Measurements from ENCODE around the gene RECQL5. TPM values are rescaled to one million over a fixed set of nuclear protein-coding genes. Genes with fewer than 3 reads are reported as not detected.

RECQL5 gene
- total RNA-seq, 2 donors from 2014 or later = 14.5 to 14.8 TPM

- intact Hi-C loops (cut with DNase I) = no loop called here
- no peak for DNase-seq (ENCODE audit: low spot score)
Measured at GRCh38 chr17:75624714-75625345, 42.1 kb downstream of the RECQL5 start.

DNA sequence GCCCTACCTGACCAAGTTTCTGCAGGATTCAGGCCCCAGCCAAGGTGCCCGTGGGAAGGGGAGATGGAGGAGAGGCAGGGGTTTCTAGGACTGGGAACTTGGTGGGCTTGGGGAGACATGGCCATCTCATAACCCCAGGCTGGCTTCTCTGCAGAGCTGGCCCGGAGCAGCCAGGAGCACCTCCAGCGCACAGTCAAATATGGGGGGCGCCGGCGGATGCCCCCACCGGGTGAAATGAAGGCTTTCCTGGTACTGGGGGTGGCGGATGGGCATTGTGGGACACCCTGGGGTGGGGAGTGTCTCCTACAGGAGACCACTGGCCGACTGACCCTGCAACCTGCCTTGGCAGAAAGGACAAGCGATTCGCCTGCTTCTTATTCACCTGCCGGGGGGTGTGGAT lies 42.9 kb downstream of the RECQL5 start:
- intact Hi-C loops (cut with DNase I) = no loop called here
- no peak for DNase-seq (ENCODE audit: low spot score)

DNA sequence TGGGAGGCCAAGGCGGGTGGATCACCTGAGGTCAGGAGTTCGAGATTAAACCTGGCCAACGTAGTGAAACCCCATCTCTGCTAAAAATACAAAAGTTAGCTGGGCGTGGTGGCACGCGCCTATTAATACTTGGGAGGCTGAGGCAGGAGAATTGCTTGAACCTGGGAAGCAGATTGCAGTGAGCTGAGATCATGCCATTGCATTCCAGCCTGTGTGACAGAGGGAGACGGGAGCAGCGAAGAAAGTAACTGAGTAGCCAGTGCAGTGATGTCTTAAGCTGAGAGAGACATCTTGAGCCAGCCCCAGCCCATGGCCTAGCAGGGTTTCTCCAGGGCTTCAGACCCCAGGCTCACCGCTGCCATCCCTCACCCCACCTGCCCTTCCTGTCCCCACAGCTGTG lies 43.6 kb downstream of the RECQL5 start:
- no peak for DNase-seq (ENCODE audit: low spot score)
- intact Hi-C loops (cut with DNase I) = no loop called here

GRCh38 chr17:75622771-75623273 lies 44.1 kb downstream of the RECQL5 start:
- intact Hi-C loops (cut with DNase I) = no loop called here
- no peak for DNase-seq (ENCODE audit: low spot score)

GRCh38 chr17:75622076-75622475 lies 44.9 kb downstream of the RECQL5 start:
- no peak for DNase-seq (ENCODE audit: low spot score)
- intact Hi-C loops (cut with DNase I) = no loop called here

DNA sequence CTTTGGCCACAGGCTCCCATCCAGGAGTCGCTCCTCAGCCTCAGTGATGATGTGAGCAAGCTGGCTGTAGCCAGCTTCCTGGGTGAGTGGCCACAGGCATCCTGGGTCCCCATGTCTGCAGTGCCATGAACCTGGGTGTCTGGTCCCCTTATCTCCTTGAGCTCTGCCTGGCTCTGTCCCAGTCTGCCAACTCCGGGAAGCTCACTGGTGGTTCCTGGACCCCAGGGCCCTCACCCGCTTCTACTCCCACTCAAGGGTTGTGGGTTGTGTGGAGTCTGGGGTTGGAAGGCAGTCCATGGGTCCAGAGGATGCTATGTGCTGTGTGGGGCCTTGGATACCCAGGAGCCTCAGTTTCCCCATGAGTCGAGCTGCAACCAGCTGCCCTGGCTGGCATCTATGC lies 45.5 kb downstream of the RECQL5 start:
- no peak for DNase-seq (ENCODE audit: low spot score)
- intact Hi-C loops (cut with DNase I) = no loop called here

GRCh38 chr17:75619506-75620431 lies 47.2 kb downstream of the RECQL5 start:
- intact Hi-C loops (cut with DNase I) = no loop called here

DNA sequence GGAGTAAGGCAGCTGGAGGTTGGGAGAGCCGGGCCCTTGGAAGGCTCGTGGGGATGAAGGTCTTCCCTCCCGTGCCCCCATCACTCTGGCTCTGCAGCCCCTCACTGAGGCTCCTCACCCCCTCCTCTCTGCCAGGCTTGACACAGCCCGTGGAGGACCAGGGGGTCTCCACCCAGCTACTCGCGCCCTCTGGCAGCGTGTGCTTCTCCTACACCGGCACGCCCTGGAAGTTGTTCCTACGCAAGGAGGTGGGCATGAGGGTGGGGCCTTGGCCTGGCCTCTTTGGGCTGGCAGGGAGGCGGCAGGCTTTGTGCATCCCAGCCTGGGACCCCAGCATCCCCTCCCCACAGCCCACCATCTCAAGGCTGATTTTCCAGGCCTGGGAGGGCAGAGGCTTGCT lies 49.3 kb downstream of the RECQL5 start:
- DNase-seq (ENCODE audit: low spot score) = no peak
- intact Hi-C loops (cut with DNase I) = no loop called here

More at GRCh38 chr17:75619506-75620431, 47.2 kb downstream of the RECQL5 start:
- no peak for DNase-seq (ENCODE audit: low spot score)

DNA sequence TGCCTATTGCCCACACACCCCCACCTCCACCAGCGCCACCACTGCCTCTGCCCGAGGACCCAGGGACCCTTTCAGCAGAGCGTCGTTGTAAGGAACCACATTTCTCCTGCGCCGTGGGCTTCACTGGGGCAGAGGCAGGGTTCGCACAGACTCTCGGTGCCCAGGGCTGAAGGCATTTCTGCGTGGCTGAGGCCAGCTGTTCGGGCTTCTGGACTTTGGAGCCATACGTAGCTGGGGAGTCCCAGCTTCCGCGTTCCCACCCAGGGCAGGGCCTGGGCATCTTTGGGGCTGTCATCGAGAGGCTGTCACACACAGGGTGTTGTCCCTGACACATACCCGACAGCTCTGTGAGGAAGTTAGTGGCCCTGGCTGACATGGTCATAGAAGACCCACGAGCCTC lies 49.7 kb downstream of the RECQL5 start:
- DNase-seq (ENCODE audit: low spot score) = no peak
- intact Hi-C loops (cut with DNase I) = no loop called here

GRCh38 chr17:75616521-75617122 lies 50.3 kb downstream of the RECQL5 start:
- intact Hi-C loops (cut with DNase I) = no loop called here
- DNase-seq (ENCODE audit: low spot score) = no peak

- DNase-seq (ENCODE audit: low spot score) = no peak
- intact Hi-C loops (cut with DNase I) = no loop called here
Measured at GRCh38 chr17:75615301-75615700, 51.7 kb downstream of the RECQL5 start.

GRCh38 chr17:75614556-75615270 lies 52.2 kb downstream of the RECQL5 start:
- no peak for DNase-seq (ENCODE audit: low spot score)
- intact Hi-C loops (cut with DNase I) = no loop called here

GRCh38 chr17:75614006-75614405 lies 52.9 kb downstream of the RECQL5 start:
- intact Hi-C loops (cut with DNase I) = no loop called here
- no peak for DNase-seq (ENCODE audit: low spot score)

GRCh38 chr17:75612906-75613626 lies 53.9 kb downstream of the RECQL5 start:
- intact Hi-C loops (cut with DNase I) = no loop called here
- no peak for DNase-seq (ENCODE audit: low spot score)

DNA sequence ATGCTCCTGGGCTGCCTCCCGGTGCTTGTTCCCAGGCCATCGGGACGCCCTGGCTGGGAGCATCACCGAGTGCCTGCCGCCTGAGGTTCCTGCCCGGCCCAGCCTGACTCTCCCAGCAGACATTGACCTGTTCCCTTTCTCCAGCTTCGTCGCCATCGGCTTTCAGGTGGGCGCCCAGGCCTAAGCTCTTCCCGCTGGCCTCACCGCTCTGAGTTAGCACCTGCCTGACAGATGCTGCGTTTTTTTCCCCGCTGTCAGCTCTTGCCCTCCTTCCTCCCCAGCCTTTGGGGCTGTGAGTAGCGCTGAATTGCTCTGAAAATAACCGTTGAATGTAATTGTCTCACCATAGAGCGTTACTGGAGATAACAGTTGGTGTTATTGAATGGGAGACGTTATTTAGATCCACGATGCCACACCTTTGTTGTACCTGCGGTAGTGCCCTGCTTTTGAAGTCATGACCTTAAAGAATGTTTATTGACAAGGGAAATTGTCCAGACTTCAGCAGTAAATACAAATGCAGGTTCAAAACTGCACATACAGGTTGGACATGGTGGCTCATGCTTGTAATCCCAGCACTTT lies 55.0 kb downstream of the RECQL5 start:
- intact Hi-C loops (cut with DNase I) = loop anchor here in 1 of 2 donors (2.0 kb wide), 1 partner anchor 79 kb away; no protein-coding TSS in a partner anchor
- DNase-seq (ENCODE audit: low spot score) = no peak

DNA sequence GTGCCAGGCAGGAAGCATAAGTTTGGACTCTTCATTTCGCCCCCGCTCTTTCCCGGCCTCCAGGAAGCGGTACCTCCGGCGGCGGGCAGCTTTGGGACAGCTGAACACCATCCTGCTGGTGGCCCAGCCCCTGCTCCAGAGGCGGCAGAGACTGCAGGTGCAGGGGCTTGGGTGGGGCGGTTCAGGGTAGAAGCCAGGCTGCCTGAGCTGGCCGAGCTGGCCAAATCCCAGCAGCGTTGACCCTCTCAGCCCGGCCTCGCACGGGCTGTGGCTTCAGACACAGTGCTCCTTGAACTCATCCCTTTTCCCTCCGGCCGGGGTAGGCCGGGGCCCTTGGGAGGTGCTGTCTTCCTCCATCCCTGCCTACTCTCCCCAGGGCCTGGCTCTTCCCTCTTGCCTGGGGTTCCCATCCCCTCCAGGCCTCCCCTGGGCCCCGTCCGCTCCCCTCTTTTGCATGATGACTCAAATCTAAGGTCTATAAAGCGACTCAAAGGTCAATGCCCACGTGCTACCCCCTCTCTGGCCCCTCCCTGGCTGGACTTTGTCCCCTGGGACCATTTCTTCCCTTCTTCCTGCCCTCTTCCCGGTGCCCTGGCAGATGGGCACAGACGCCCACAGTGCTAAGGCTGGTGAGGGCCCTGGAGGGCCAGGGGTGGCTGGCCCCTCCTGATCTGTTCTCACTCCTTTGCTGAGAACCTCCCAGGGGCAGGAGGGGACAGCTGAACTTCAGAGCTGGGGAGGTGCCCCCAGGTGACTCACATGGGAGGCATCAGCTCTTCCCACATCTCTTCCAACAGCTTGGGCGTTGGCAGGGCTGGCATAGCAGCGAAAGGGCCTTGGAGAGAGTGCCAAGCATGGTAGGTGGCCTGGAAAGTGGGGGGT lies 56.6 kb downstream of the RECQL5 start:
- DNase-seq (ENCODE audit: low spot score) = no peak
- intact Hi-C loops (cut with DNase I) = loop anchor here in 1 of 2 donors (2.0 kb wide), 1 partner anchor 78 kb away; no protein-coding TSS in a partner anchor

DNA sequence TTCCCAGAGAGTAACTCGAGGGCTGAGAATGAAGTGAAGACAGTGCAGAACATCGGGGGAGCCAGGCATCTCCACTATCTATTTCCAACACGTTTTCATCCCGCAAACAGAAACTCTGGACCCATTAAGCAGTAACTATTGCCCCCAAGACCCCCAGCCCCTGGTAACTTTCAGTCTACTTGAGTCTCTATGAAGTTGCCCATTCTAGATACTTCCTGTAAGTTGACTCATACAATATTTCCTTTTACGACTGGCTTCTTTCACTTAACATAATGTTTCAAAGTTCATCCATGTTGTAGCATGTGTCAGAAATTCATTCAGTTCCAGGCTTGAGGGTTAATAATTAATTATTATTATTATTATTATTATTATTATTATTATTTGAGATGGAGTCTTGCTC lies 59.9 kb downstream of the RECQL5 start:
- no peak for DNase-seq (ENCODE audit: low spot score)

More for the DNA sequence above, 59.9 kb downstream of the RECQL5 start:
- intact Hi-C loops (cut with DNase I) = no loop called here
